NCI-H345 (cell line): ENCODE results near the gene GRIN2A.

ENCODE experiments used
- DNase-seq: peaks from one replicate; lab custom pipeline; 2025; lab: John Stamatoyannopoulos, UW

Gene GRIN2A

GRCh38 chr16:10181196-10182162 is 749 bp downstream of the GRIN2A start:
- no peak for DNase-seq

GRCh38 chr16:10180771-10181163 is 1.5 kb downstream of the GRIN2A start:
- no peak for DNase-seq

GRCh38 chr16:10180042-10180770 is 2.0 kb downstream of the GRIN2A start:
- DNase-seq: no peak

- DNase-seq: no peak
Measured at GRCh38 chr16:10178526-10178925, 3.7 kb downstream of the GRIN2A start.

GRCh38 chr16:10178080-10178479 is 4.1 kb downstream of the GRIN2A start:
- DNase-seq: no peak

- DNase-seq: no peak
Measured at GRCh38 chr16:10172848-10173655, 9.2 kb downstream of the GRIN2A start.

GRCh38 chr16:10171221-10171620 is 11.0 kb downstream of the GRIN2A start:
- no peak for DNase-seq

GRCh38 chr16:10169904-10170410 is 12.3 kb downstream of the GRIN2A start:
- no peak for DNase-seq

GRCh38 chr16:10169031-10169430 is 13.2 kb downstream of the GRIN2A start:
- DNase-seq: no peak

- DNase-seq: no peak
Measured at GRCh38 chr16:10168258-10168657, 14.0 kb downstream of the GRIN2A start.

GRCh38 chr16:10165643-10166042 is 16.6 kb downstream of the GRIN2A start:
- no peak for DNase-seq

- no peak for DNase-seq
Measured at GRCh38 chr16:10162981-10163380, 19.2 kb downstream of the GRIN2A start.

GRCh38 chr16:10156099-10156498 is 26.1 kb downstream of the GRIN2A start:
- DNase-seq: no peak

- DNase-seq: no peak
Measured at GRCh38 chr16:10154389-10154788, 27.8 kb downstream of the GRIN2A start.

- no peak for DNase-seq
Measured at GRCh38 chr16:10153985-10154384, 28.2 kb downstream of the GRIN2A start.

GRCh38 chr16:10151718-10152117 is 30.5 kb downstream of the GRIN2A start:
- no peak for DNase-seq

- no peak for DNase-seq
Measured at GRCh38 chr16:10150906-10151305, 31.3 kb downstream of the GRIN2A start.

GRCh38 chr16:10145542-10146035 is 36.6 kb downstream of the GRIN2A start:
- no peak for DNase-seq

- DNase-seq: no peak
Measured at GRCh38 chr16:10141671-10142070, 40.6 kb downstream of the GRIN2A start.

- no peak for DNase-seq
Measured at GRCh38 chr16:10138881-10139280, 43.3 kb downstream of the GRIN2A start.

GRCh38 chr16:10137341-10137740 is 44.9 kb downstream of the GRIN2A start:
- DNase-seq: no peak

- no peak for DNase-seq
Measured at GRCh38 chr16:10136916-10137315, 45.3 kb downstream of the GRIN2A start.
